Activated CD8-positive, alpha-beta memory T cell treated with anti-CD3 and anti-CD28 coated beads, Interleukin-2, amount 50 U/mL, for 24 hours (primary cell): ENCODE results near the gene RPS5.
"Not testable (repeated sequence)": the region's sequence is repeated elsewhere in the genome, so short reads cannot be mapped to it uniquely, and the experiment has no call there.

Experiments
- DNase-seq: peaks from one replicate; pipeline ENCODE4 v3.0.0-alpha.2; 2020; ENCODE audit errors: extremely low read depth

RPS5 gene

GRCh38 chr19:58385313-58385890 lies 1.7 kb upstream of the RPS5 start:
- DNase-seq, result no peak

GRCh38 chr19:58385891-58386575 lies 1.0 kb upstream of the RPS5 start:
- DNase-seq, result no peak

DNA sequence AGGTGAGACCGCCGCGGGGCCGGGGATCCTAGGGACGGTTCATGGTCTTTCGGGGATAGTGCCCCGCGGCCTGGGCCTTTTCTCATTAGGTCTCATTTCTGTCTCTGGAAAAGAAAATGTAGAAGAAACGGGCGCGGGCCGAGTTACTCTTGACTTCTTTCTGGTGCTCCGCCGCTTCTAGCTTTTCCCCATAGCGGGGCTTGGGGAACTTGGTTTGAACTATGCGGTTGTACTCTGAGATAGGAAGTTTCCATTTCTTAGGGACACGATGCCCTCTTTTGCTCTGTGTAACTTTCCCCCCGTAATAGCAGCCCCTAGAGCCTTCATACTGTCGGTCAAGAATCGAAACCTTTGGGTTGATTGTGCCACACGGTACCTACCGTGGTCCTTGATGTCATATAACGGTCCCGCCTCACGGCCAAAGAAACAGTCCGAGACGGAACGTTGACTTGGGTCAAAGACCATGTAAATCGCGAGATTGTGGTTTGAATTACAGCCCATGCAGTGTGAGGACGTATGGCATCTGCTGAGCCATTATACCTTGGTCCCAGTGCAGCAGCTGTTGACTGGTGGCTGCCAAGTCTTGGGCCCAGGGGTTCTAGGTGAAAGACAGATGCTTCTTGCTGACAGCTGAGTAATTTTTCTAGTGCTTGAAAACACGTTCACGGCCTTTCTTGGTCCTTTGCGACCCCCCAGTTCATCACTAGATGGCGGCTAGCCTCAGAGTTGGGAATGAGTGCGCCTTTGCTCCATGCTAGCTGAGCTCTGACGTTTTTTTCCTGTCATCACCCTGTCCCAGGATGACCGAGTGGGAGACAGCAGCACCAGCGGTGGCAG lies 487 bp downstream of the RPS5 start:
- no peak for DNase-seq

DNA sequence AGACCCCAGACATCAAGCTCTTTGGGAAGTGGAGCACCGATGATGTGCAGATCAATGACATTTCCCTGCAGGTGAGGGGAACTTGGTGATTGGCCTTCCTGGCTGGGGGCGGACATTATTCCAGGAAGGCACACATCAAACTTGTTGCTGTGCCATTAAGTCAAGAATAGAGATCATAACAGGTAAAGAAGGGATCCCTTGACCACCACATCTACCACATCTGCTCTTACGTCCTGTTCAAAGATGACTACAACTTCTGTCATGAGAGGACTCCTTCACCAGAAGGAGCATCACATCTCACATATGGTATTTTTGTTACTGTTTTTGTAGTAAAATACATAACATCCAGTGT lies 1.1 kb downstream of the RPS5 start:
- DNase-seq, result no peak

GRCh38 chr19:58392945-58393724 lies 6.1 kb downstream of the RPS5 start:
- DNase-seq, result no peak

DNA sequence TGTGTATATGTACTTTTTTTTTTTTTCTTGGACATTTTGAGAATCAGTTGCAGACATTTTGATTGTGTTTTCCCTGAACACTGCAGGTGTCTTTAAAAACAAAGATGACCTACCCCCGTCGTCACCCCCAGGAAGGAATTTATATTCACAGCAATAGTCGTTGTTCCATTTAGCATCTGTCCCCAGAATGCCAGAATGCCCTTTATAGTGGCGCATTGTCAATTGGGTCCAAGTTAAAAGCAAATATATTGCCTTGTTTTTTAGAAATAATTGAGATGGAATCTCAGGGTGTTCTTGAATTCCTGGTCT lies 6.6 kb downstream of the RPS5 start:
- no peak for DNase-seq

DNA sequence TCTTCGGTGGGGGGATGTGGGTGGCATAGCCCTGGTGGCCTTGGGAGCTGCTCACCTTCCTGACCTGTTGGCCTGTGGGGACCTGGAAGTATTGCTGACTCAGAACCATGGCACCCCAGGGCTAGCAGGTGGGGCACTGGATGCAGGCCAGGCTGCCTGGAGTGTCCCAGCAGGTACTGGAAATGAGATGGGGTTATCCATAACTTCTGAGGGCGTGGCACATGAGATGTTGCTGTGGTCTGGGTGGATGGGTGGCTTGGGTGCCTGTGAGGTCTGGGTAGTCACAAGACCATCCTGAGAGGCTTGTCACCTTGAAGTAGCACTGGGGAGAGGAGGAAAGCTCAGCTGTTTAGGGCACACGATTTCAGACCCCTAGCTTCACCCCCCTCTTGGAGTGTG lies 7.8 kb downstream of the RPS5 start:
- DNase-seq, result no peak

DNA sequence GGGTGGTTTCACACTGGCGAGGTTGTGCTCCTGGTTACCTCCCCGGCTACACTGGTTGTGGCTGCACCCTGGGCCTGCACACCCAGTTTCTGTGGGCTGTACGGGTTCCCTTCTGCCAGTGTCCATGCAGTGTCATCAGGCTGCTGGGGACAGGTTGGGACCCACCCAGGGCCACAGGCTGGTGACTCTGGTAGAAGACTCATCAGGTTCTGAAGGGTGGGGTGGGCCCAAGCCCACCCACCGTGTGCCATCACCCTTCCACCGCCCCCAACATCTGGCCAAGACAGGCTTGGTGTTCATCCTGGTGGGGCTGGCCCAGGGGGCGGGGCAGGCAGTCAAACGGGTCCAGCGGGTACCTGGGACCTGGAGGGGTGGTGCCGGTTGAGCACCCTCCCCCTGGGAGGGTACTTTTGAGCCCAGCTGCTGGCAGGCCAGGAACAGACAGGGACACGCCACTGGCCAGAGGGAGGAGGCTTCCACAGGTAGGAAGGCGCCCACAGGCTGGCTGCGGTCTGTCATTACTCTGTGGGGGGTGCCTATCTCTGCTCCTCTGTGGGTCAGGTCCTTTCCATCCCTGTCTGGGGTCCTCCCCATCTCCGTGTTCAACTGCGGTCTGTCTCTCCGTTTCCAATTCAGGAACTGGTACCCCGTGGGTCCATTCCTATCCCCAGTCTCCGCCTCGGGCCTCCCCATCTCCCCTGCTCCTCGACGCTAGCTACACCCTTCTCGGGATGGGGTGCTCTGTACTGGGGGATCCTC lies 8.3 kb downstream of the RPS5 start, which contains the start of gene RNF225:
Gene RNF225, plus strand, starts transcription at position 437 of the 759 bp plus-strand sequence. CDS start 434 bp downstream, outside the sequence.
- DNase-seq, result no peak

DNA sequence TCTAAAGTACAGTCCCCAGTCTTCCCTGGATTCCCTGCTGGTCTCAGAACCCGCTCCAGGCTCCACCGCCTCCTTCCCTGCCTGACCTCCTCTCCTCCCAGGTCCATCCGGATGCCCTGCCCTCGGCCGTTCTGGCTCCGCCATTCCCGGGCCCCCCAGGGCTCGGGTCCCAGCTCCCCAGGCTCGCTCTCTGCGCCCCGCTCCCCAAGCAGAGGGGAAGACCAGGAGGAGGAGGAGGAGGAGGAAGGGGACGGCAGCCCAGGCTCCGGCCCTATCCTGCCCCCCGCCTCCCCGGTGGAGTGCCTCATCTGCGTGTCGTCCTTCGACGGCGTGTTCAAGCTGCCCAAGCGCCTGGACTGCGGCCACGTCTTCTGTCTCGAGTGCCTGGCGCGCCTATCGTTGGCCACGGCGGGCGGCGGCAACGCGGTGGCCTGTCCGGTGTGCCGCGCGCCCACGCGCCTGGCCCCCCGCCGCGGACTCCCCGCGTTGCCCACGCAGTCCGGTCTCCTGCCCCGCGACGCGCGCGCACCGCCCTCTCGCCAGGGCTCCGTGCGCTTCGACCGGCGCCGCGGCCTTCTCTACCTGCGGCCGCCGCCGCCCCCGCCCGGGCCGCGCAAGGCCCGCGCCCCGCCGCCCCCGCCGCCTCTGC lies 9.0 kb downstream of the RPS5 start:
- DNase-seq, result no peak

DNA sequence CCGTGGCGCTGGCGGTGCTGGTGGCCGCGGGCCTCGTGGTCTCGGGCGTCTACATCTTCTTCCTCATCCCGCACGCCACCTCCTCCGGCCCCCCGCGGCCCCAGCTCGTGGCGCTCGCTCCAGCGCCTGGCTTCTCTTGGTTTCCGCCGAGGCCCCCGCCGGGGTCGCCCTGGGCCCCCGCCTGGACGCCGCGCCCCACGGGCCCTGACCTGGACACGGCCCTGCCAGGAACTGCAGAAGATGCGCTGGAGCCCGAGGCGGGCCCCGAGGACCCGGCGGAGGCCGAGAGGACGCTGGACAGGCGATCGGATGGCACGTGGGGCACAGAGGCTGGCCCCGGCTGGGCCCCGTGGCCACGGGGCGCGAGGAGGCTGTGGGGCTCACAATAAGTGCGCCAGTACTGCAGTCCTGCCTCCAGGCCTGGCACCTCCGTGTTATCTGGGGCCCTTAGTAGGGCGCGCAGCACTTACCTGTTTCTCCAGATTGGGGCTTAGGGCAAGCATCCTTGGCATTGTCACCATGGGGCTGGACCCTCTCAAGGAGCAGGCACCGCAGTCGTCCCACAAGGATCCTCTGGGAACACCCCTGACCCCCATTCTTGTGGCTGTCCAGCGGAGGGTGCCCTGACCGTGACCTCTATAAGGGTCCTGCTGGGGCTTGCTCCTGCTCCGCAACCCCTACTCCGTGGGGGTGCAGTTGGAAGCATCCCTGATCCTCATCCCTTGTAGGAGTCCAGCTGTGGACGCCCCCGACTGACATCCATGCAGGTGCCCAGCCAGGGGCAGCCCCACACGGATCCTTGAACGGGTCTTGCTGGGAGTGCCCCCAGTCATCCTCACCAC lies 9.8 kb downstream of the RPS5 start:
- no peak for DNase-seq

GRCh38 chr19:58397533-58398037 lies 10.5 kb downstream of the RPS5 start:
- DNase-seq, result no peak

- DNase-seq, result no peak
Observed at GRCh38 chr19:58398087-58398486, 11.0 kb downstream of the RPS5 start.

GRCh38 chr19:58398545-58398944 lies 11.5 kb downstream of the RPS5 start:
- no peak for DNase-seq

DNA sequence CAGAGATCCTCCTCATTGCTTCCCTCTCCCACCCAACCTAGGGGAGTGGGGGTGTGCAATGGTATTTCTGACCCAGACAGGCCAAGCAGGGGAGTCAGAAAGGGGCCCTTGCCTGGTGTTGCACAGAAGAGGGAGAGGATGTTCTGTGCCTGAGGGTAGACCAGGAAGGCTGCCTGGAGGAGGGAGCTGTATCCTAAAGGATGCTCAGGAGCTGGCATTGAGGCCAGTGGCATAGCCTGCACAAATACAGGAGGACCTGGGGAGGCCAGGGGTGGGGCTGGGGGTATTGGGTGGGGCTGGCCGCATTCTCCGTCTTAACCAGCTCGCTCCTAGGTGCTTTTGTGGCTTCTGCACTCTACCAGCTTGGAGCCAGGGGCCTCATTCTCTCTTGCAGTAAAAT lies 12.8 kb downstream of the RPS5 start:
- no peak for DNase-seq

DNA sequence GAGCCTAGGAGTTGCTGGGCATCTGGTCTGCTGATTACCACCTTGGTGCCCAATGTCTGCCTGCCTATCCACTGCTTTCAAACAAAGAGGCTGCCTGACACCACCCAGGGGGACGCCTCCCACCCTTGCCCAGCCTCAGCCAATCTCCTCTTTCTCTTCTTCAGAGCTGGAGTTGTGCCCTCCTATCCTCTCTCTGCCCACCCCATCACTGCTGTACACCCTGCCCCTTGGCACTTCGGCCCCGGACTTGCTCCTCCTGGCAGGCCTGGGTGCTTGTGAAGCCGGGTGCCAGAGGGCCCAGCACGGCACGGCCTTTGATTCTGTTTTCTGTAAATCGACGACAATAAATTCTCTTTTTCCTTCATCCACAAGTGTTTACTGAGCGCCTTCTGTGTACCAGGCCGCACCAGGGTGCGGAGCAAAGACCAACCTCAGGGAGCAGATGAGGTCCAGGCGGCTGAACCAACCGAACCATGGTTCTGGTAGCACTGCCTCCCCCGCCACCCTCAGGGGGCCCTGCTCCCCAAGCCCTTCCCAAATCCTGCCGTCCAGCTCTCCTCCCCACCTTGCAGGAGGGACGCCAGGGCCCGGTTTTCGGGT lies 13.3 kb downstream of the RPS5 start:
- no peak for DNase-seq

DNA sequence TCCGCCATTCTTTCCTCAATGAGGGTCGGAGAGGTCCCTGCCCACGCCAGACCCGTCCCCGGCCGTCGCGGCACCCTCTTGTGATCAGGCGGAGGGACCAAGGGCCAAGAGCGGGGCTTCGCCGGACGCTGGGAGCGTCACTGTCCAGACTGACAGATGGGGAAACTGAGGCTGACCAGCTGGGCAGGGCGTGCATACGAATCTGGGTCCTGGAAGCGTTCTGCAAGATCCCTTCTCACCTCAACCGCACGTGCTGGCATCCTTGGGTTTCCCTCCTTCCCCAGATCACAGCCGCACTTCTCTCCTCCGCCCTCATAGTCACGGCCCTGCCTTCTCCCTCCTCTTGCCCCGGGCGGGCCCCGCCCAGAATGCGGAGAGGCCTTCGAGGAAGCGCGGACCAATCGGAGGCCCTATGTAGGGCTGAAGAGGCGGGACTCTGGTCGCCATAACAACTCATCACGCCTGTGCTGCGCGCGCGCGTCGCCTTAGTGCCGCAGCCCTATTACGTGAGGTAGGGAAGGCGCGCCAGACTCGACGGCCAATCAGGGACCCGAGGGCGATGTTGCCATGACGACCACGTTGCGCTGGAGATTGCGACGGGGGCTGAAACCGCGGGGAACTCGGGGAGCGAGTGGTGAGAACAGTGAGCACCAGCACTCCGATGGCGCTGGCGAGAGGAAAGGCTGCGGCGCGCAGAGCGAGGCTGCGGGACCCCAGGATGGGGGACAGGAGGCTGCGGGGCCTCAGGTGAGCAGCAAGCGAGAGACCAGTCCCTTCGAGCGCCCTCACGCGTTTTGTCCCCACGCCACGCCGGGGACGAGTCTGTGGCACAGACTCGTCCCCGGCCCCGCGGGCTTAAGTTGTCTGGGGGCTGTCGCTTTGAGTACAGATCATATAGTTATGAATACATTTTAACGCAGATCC lies 14.1 kb downstream of the RPS5 start:
- peak; percentile 96 for DNase-seq

- DNase-seq, result no peak
Observed at GRCh38 chr19:58401840-58402421, 14.9 kb downstream of the RPS5 start.

GRCh38 chr19:58403920-58404478 lies 16.9 kb downstream of the RPS5 start:
- not testable (repeated sequence) for DNase-seq
